GM18873 (cell line): ENCODE results near the gene CBLN3.

ENCODE experiments used
- ATAC-seq: cut with Tn5 transposase; IDR thresholded peaks from one replicate; pipeline ENCODE4 v1.9.1; 2021; ENCODE audit warnings: mild to moderate bottlenecking, moderate library complexity, moderate number of reproducible peaks; ENCODE audit not compliant: unreplicated experiment, low FRiP score

Gene CBLN3

GRCh38 chr14:24439830-24440605 is 10.6 kb upstream of the CBLN3 start:
- no peak for ATAC-seq

GRCh38 chr14:24439257-24439656 is 9.8 kb upstream of the CBLN3 start:
- ATAC-seq = no peak

GRCh38 chr14:24438223-24439097 is 9.0 kb upstream of the CBLN3 start:
- ATAC-seq = no peak

- ATAC-seq = no peak
These were observed 8.2 kb upstream of the CBLN3 start for GRCh38 chr14:24437736-24438067.

GRCh38 chr14:24437020-24437735 is 7.7 kb upstream of the CBLN3 start:
- no peak for ATAC-seq

- no peak for ATAC-seq
These were observed 7.0 kb upstream of the CBLN3 start for GRCh38 chr14:24436355-24437019.

GRCh38 chr14:24435998-24436354 is 6.5 kb upstream of the CBLN3 start:
- ATAC-seq = no peak

- no peak for ATAC-seq
These were observed 5.8 kb upstream of the CBLN3 start for GRCh38 chr14:24435192-24435810.

GRCh38 chr14:24434676-24435075 is 5.2 kb upstream of the CBLN3 start:
- no peak for ATAC-seq

GRCh38 chr14:24434036-24434435 is 4.6 kb upstream of the CBLN3 start:
- ATAC-seq = no peak

- no peak for ATAC-seq
These were observed 3.0 kb upstream of the CBLN3 start for GRCh38 chr14:24432259-24433131.

GRCh38 chr14:24431569-24432258 is 2.2 kb upstream of the CBLN3 start:
- ATAC-seq = peak; percentile 52

GRCh38 chr14:24430682-24431568 is 1.5 kb upstream of the CBLN3 start:
- no peak for ATAC-seq

GRCh38 chr14:24430143-24430681 is 744 bp upstream of the CBLN3 start:
- peak; percentile 39 for ATAC-seq

- no peak for ATAC-seq
These were observed 657 bp downstream of the CBLN3 start for GRCh38 chr14:24428628-24429394.

- ATAC-seq = no peak
These were observed 1.6 kb downstream of the CBLN3 start for GRCh38 chr14:24427537-24428508.
